Chondrocyte (in vitro differentiated cells): ENCODE measurements around the gene PRKAG2. TPM values are rescaled to one million over a fixed set of nuclear protein-coding genes. Genes with fewer than 3 reads are reported as not detected.

Experiments used
- DNase-seq: peaks from one replicate; pipeline ENCODE4 v3.0.0; 2021; ENCODE audit warnings: mixed read lengths, low spot score
- H3K27ac Mint-ChIP-seq: one replicate; pipeline ENCODE4 v1.8.0; 2021; ENCODE audit warnings: mild to moderate bottlenecking, moderate library complexity, mixed read lengths; ENCODE audit not compliant: unreplicated experiment
- H3K27me3 Mint-ChIP-seq: 2 replicates; pipeline ENCODE4 v1.8.0; 2021; ENCODE audit warnings: low read depth, mixed read lengths
- H3K36me3 Mint-ChIP-seq: 2 replicates; pipeline ENCODE4 v1.8.0; 2021; ENCODE audit warnings: low read depth, mixed read lengths
- H3K4me1 Mint-ChIP-seq: 2 replicates; pipeline ENCODE4 v1.8.0; 2021; ENCODE audit warnings: low read depth, mild to moderate bottlenecking, mixed read lengths
- H3K4me3 Mint-ChIP-seq: one replicate; pipeline ENCODE4 v1.8.0; 2021; ENCODE audit warnings: mild to moderate bottlenecking, moderate library complexity, mixed read lengths; ENCODE audit not compliant: unreplicated experiment
- H3K9me3 Mint-ChIP-seq: 2 replicates; pipeline ENCODE4 v1.8.0; 2021; ENCODE audit warnings: low read depth, mixed read lengths
- total RNA-seq: library from RNA; stranded (reverse); gene quantifications from 3 replicates; pipeline ENCODE4 v1.2.1, GENCODE V29; 2021
- TF ChIP-seq, protein P1 (sequence below): fragments of 200-600 bp; sonication (generic); IDR thresholded peaks from 2 replicates; pipeline ENCODE4 v1.5.0; 2021; ENCODE audit warnings: antibody characterized with exemption, mild to moderate bottlenecking, moderate library complexity

The PRKAG2 gene
- total RNA-seq, 1 donor from 2014 or later: 35.4 TPM

DNA sequence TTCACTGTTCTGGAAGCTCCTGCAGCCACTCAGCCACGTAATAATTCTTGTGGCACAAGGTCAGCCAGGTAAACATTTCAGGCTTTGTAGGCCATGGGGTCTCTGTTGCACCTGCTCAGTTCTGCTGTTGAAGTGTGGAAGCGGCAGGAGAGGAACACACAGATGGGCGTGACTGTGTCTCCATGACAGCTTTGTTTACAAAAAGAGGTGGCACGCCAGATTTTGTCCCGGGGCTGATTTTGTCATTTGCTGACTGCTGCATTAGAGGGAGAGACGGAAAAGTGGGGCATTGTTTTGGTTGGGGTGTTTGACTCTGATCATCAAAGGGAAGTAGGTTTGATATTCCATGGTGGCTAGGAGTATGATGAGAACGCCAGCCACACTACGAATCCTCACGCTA is 103.1 kb downstream of the PRKAG2 start:
- H3K4me1 Mint-ChIP-seq: no peaks in the 10 kb centered on the region
- TF ChIP-seq, protein P1, sequence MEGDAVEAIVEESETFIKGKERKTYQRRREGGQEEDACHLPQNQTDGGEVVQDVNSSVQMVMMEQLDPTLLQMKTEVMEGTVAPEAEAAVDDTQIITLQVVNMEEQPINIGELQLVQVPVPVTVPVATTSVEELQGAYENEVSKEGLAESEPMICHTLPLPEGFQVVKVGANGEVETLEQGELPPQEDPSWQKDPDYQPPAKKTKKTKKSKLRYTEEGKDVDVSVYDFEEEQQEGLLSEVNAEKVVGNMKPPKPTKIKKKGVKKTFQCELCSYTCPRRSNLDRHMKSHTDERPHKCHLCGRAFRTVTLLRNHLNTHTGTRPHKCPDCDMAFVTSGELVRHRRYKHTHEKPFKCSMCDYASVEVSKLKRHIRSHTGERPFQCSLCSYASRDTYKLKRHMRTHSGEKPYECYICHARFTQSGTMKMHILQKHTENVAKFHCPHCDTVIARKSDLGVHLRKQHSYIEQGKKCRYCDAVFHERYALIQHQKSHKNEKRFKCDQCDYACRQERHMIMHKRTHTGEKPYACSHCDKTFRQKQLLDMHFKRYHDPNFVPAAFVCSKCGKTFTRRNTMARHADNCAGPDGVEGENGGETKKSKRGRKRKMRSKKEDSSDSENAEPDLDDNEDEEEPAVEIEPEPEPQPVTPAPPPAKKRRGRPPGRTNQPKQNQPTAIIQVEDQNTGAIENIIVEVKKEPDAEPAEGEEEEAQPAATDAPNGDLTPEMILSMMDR: no peak
- no peak overlapping the region for H3K27ac Mint-ChIP-seq
- no peak overlapping the region for H3K4me3 Mint-ChIP-seq
- H3K27me3 Mint-ChIP-seq: peaks cover 36% of the 10 kb centered on the region
- peaks cover 7% of the 10 kb centered on the region for H3K9me3 Mint-ChIP-seq
- peak; percentile 22 for DNase-seq
- peaks cover 3% of the 10 kb centered on the region for H3K36me3 Mint-ChIP-seq

DNA sequence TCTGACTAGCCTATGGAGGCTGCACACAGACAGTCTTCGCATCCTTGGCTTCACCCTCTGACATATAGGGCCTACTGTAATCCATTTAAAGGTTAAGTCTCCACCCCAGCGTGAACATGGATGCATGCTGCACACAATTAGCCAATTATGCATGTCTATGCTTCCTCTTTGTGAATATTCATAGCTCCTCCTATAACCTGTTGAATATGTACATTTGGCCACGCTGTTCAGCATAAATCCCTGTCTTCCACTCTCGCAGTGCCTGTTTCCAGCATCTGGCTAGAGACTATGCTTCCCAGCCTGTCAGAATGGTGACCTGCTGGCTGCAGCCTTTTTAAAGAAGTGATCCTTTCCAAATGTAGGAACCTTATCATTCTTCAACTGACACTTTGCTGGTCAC is 106.7 kb downstream of the PRKAG2 start:
- H3K4me1 Mint-ChIP-seq: no peaks in the 10 kb centered on the region
- no peak overlapping the region for H3K4me3 Mint-ChIP-seq
- H3K9me3 Mint-ChIP-seq: no peaks in the 10 kb centered on the region
- H3K27me3 Mint-ChIP-seq: peaks cover 32% of the 10 kb centered on the region
- peaks cover 3% of the 10 kb centered on the region for H3K36me3 Mint-ChIP-seq
- no peak overlapping the region for H3K27ac Mint-ChIP-seq
- peak; percentile 5 for DNase-seq
- TF ChIP-seq, protein P1: no peak

DNA sequence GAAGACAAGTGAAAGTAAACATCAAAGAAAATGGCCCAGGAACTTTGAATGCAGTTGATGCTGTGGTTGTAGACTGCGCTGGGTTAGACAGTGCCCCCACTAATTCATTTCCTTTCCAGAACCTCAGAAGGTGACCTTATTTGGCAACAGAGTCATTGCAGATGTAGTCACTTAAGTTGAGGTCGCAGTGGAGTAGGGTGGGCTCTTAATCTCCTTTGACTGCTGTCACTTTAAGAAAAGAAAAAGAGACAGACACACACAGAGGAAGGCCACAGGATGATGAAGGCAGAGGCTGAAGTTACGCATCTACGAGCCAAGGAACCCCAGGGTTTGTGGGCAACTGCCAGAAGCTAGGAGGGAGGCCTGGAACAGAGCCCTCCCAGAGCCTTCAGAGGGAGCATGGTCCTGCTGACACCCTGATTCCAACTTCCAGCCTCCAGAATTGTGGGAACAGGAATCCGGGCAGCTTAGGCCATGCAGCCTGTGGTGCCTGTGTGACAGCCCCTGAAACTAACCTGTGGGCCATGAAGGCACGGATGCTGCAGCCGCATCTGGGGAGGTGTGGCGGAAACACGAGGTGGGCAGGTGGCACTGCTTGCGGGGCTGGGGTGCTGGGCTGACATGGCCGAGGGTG is 107.6 kb downstream of the PRKAG2 start:
- Mint-ChIP-seq H3K27me3 (peaks cover 28% of the 10 kb centered on the region), H3K4me3 (no peak overlapping the region), H3K27ac (no peak overlapping the region), H3K9me3 (no peaks in the 10 kb centered on the region), H3K4me1 (no peaks in the 10 kb centered on the region), H3K36me3 (peaks cover 3% of the 10 kb centered on the region)
- peak; percentile 65 for DNase-seq
- TF ChIP-seq, protein P1: no peak

DNA sequence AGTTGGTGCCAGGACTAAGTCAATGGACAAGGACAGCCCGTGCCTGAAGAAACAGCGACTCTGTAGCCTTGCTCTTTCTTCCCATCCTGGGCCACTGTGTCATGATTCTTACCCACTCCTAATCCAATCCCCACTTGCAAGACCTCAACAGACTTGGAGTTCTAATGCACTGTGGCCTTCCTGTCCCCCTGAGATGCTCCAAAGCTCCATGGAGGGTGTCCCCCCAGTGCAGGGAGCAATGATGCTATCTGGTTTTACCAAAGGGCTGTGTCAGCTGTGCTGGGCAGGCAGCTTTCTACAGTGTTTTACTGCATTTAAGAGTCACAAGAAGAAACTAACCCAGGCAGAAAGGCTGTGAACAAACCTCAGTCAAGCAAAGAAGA is 108.1 kb downstream of the PRKAG2 start:
- Mint-ChIP-seq H3K9me3 (no peaks in the 10 kb centered on the region), H3K27ac (no peak overlapping the region), H3K36me3 (peaks cover 3% of the 10 kb centered on the region), H3K4me3 (no peak overlapping the region), H3K4me1 (no peaks in the 10 kb centered on the region), H3K27me3 (peaks cover 23% of the 10 kb centered on the region)
- TF ChIP-seq, protein P1: no peak
- no peak for DNase-seq

GRCh38 chr7:151767557-151767956 is 109.4 kb downstream of the PRKAG2 start:
- TF ChIP-seq, protein P1: no peak
- H3K4me3 Mint-ChIP-seq: no peak overlapping the region
- H3K27me3 Mint-ChIP-seq: peaks cover 24% of the 10 kb centered on the region
- H3K4me1 Mint-ChIP-seq: no peaks in the 10 kb centered on the region
- H3K36me3 Mint-ChIP-seq: peaks cover 3% of the 10 kb centered on the region
- no peak for DNase-seq
- H3K27ac Mint-ChIP-seq: no peak overlapping the region
- H3K9me3 Mint-ChIP-seq: no peaks in the 10 kb centered on the region
